Measurements from ENCODE around the gene VIPR2.

GRCh38 chr7:159015081-159015453, 129.6 kb downstream of the VIPR2 start:
- TF ChIP-seq ZNF274 (IDR thresholded peaks at IDR 0.05; ENCODE audit: low read depth, low read length) (no peak), SUZ12 (IDR thresholded peaks at IDR 0.05; ENCODE audit: extremely low read depth, insufficient read depth, insufficient read length) (no peak), YY1 (IDR thresholded peaks at IDR 0.05; ENCODE audit: insufficient read depth, insufficient read length) (no peak)

Data from NT2/D1 (cell line).